Bladder microvascular endothelial cell (primary cell): ENCODE data around the gene GJB1. TPM values are rescaled to one million over a fixed set of nuclear protein-coding genes. Genes with fewer than 3 reads are reported as not detected.

Experiments
- total RNA-seq: library from RNA; depleted of rRNA; stranded (reverse); fragments of >200 nt; gene quantifications from 2 replicates; pipeline ENCODE4 v1.2.3, GENCODE V29; 2014

GJB1 gene
- total RNA-seq: not detected in 2 replicates

GRCh38 chrX:71222929-71223328, at the start of gene GJB1:
GJB1 (plus strand) TSS chrX:71223224; CDS start chrX:71223708, 484 bp downstream.

GRCh38 chrX:71254092-71254963, 31.3 kb downstream of the GJB1 start, which contains the start of gene ZMYM3:
ZMYM3 (minus strand) TSS chrX:71254140; CDS start chrX:71253255, 885 bp downstream.

Other genes with a start within 250 kb of the GJB1 start
- gene SNX12, start 154.9 kb upstream of the GJB1 start, total RNA-seq: 50.8 and 85.5 TPM in 2 replicates
- 6.8 and 7.2 TPM in 2 replicates for gene FOXO4, start 127.4 kb upstream of the GJB1 start, total RNA-seq
- not detected in 2 replicates for gene CXorf65, start 116.5 kb upstream of the GJB1 start, total RNA-seq
- 0.16 and 0.31 TPM in 2 replicates for gene IL2RG, start 111.6 kb upstream of the GJB1 start, total RNA-seq
- 42.4 and 100 TPM in 2 replicates for gene MED12, start 104.6 kb upstream of the GJB1 start, total RNA-seq
- under 0.01 and 0.19 TPM in 2 replicates for gene NLGN3, start 78.4 kb upstream of the GJB1 start, total RNA-seq
- gene ZMYM3, start 30.9 kb downstream of the GJB1 start, total RNA-seq: 8.1 and 14.9 TPM in 2 replicates
- gene NONO, start 60.4 kb downstream of the GJB1 start, total RNA-seq: 344 and 430 TPM in 2 replicates
- 1.1 and 5.2 TPM in 2 replicates for gene ITGB1BP2, start 78.5 kb downstream of the GJB1 start, total RNA-seq
- 41.3 and 64.4 TPM in 2 replicates for gene TAF1, start 143.1 kb downstream of the GJB1 start, total RNA-seq